ENCODE measurements around the gene TNFAIP8L1.

Gene TNFAIP8L1

DNA sequence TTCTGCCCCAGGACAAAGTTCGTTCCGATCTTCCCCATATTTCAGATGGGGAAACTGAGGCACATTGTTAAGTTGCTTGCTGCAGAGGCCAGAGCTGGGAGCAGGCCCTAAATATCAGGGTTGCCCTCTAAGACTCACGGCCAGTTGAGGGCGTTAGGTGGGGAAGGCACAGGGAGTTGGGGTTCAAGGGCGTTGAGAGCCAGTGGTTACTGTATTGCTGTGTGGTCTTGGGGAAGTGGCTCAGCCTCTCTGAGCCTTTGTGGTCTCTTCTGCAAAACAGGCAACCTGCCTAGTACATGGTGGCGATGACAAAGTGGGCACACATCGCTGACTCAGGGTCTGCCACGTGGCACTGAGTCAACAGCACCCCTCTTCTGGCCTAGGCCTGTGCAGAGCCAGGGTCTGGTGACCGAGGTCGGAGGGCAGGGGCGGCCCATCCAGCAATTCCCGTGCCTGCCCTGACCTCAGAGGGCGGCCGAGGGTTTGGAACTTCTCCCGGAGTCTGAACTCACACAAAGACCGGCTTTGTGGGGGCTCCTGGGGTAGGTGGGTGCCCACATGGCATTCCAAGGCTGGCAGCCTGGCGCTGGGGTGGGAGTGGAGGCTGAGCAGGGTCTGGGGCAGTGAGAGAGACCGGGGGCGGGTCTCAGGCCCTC lies 10.2 kb downstream of the TNFAIP8L1 start:
- no peak for DNase-seq (ENCODE audit: low read depth, low spot score)

- no peak for DNase-seq (ENCODE audit: low read depth, low spot score)
Measured at GRCh38 chr19:4650159-4650558, 10.8 kb downstream of the TNFAIP8L1 start.

DNA sequence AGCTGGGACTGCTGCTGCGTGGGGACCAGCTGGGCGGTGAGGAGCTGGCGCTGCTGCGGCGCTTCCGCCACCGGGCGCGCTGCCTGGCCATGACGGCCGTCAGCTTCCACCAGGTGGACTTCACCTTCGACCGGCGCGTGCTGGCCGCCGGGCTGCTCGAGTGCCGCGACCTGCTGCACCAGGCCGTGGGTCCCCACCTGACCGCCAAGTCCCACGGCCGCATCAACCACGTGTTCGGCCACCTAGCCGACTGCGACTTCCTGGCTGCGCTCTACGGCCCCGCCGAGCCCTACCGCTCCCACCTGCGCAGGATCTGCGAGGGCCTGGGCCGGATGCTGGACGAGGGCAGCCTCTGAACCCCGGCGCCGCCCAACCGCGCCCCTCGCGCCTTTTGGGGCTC lies 12.8 kb downstream of the TNFAIP8L1 start:
- DNase-seq (ENCODE audit: low read depth, low spot score) = no peak

DNA sequence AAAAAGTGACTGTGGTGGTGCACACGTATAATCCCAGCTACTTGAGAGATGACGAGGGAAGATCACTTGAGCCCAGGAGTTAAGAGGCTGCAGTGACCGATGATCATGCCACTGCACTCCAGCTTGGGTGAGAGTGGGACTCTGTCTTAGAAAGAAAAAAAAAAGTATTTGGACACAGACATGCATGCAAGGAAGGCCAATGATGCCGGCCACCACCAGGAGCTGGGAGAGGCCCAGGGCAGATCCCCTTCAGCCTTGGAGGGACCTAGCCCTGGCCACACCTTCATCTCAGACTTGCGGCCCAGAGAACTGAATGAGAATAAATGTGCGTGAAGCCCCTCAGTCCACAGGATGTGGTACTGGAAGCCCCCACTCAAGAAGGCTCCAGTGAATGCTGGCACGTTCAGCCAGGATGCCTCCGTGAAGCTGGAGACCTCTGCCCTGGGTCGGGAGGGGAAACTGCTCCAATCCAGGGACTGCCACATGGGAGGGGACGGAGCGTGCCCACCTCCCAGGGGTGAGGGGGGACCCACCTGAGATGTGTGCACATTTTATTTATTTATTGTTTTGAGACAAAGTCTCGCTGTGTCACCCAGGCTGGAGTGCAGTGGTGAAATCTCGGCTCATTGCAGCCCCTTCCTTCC lies 14.6 kb downstream of the TNFAIP8L1 start:
- no peak for DNase-seq (ENCODE audit: low read depth, low spot score)

DNA sequence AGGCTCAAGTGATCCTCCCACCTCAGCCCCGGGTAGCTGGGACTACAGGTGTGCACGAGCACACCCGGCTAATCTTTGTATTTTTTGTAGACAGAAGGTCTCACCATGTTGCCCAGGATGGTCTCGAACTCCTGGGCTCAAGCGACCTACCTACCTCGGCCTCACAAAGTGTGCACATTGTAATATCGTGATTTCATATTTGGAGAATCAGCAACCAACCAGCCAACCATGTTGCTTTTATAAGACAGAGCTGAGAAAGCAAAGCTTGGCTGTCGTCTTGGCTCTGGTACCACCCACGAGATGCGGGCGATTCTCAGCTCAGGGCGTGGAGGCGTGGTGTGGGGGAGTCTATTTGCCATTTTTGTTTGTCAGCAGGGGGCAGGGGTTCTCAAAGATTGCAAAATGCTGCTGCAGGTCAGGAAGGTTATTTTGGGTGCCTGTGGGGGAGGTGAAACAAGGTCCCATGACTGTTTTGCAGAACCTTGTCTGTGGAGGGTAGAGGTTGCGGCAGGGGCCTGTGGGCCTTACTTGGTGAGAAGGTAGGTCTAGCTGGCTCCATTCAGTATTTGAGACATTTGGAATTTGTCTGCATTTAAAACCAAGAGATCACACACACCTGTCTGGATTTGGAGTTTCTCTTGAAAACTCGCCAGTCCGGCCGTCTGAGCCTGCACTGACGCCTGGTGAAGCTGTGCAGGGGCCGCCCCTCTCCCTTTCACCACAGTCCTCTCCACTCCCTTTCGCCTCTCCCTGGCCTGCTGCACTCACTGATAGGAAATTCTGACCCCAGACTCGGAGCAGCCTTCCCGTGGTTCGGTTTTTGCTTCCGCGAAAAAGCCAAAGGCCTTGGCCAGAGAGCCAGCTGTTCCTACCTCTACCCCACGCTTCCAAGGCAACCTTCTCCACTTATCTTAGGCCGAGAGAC lies 15.4 kb downstream of the TNFAIP8L1 start:
- DNase-seq (ENCODE audit: low read depth, low spot score) = no peak

DNA sequence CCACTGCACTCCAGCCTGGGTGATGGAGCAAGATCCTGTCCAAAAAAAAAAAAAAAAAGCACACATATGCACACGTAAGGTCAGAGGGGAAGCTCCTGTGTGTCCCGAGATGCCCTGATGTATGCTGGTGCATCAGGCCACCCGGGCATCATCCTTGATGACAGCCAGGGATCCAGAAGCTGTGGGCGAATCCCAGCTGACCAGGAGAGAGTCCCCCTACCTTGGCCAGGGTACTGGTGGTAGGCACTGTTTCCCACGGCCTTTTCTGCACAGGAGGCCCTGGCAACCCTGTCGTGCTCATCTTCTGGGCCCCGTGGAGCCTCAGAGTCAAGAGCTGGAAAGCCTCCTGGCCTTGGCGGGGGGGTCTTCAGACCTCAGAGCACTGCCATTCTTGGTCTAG lies 16.8 kb downstream of the TNFAIP8L1 start:
- DNase-seq (ENCODE audit: low read depth, low spot score) = no peak

DNA sequence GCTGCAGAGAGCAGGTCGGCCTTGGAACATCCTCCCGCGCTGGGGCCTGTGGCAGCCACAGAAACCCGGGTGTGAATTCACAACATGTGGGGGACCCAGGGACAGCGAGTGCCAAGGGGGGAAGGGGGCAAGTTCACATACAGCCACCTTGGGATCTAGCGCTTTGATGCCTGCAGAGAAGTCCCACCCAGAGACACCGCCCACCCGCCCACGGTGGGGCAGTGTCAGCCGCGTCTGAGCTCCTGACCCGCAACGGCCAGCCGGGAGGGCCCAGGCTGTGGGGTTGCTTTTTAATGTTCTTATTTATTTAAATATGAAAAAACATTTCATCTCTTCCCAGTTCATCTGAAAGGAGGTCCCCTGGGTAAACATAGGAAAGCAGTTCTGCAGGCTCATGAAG lies 17.9 kb downstream of the TNFAIP8L1 start:
- no peak for DNase-seq (ENCODE audit: low read depth, low spot score)

DNA sequence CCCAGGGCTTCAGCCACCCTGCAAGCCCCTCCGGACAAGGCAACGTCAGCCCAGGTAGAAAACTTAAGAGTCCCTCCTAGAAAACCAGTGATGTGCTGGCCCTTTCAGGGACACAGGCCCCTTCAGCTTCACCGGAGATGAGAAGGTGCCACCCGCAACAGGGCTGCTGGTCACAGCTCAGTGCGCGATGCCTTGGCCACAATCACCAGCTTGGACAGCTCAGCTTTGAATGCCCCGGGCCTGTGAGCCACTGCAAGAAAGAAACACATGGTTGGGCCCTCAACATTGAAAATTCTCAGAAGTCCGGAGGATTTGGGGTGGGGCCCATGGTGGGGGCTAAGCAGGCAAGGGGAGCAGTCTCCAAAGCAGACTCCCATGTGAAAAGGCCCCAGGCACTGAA lies 18.5 kb downstream of the TNFAIP8L1 start:
- DNase-seq (ENCODE audit: low read depth, low spot score) = no peak

DNA sequence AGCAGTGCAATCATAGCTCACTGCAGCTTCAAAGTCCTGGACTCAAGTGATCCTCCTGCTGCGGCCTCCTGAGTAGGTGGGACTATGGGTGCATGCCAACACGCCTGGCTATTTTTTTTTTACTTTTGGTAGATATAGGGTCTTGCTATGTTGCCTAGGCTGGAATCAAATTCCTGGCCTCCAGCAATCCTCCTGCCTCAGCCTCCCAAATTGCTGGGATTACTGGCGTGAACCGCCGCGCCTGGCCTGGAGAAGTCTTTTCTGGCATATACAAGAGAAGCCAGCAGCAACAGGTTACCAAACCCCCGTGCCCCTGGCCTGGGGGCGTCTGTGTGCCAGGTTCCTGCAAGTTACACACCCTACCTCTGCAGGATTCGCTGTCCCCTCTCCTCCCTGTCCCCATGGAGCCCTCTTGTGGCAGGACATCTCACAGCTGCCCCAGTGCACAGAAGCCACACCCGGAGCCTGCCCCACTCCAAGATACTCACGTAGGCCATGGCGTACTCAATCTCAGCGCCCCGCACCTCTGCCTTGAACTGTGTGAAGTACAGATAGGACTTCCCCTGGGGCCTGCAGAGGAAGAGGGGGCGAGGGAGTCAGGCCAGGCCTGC lies 21.0 kb downstream of the TNFAIP8L1 start:
- no peak for DNase-seq (ENCODE audit: low read depth, low spot score)

- no peak for DNase-seq (ENCODE audit: low read depth, low spot score)
Measured at GRCh38 chr19:4660993-4661392, 21.7 kb downstream of the TNFAIP8L1 start.

GRCh38 chr19:4662020-4662695 lies 22.8 kb downstream of the TNFAIP8L1 start:
- DNase-seq (ENCODE audit: low read depth, low spot score) = no peak

- no peak for DNase-seq (ENCODE audit: low read depth, low spot score)
Measured at GRCh38 chr19:4662812-4663211, 23.5 kb downstream of the TNFAIP8L1 start.

- DNase-seq (ENCODE audit: low read depth, low spot score) = no peak
Measured at GRCh38 chr19:4664642-4665041, 25.3 kb downstream of the TNFAIP8L1 start.

GRCh38 chr19:4669723-4670480 lies 30.6 kb downstream of the TNFAIP8L1 start, which contains the start of gene MYDGF:
TSS of gene MYDGF (minus strand) at chr19:4670342. CDS start at chr19:4670334, 8 bp downstream.
- DNase-seq (ENCODE audit: low read depth, low spot score) = peak; percentile 85

DNA sequence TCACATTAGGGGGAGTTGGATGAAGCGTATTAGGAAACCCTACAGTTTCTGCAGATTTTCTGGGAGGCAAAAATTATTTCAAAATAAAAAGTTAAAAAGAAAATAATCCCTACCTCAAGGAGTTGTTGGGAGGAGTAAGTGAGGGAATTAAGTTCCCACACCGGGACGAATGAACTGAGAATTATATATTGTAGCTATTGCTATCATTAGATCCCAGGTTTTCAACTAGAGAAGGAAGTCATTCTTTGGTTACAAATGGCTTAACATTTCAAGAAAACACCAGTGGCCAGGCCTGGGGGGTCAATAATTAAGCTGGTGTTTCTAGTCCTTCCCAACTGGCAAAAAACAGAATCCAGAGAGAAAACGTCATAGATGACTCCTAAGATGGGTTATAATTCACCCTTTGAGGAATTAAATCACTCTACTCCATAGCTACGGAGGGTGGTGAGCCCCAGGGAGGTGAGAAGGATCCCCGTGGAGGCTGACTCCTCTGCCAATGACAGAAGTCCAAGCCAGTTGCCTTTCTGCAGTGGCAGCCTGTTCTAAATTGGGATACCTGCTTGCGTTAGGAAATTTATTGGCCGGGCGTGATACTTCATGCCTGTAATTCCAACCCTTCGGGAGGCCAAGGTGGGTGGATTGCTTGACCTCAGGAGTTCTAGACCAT lies 32.0 kb downstream of the TNFAIP8L1 start:
- DNase-seq (ENCODE audit: low read depth, low spot score) = no peak

- DNase-seq (ENCODE audit: low read depth, low spot score) = no peak
Measured at GRCh38 chr19:4673216-4673615, 33.9 kb downstream of the TNFAIP8L1 start.

GRCh38 chr19:4673726-4674125 lies 34.4 kb downstream of the TNFAIP8L1 start:
- no peak for DNase-seq (ENCODE audit: low read depth, low spot score)

- DNase-seq (ENCODE audit: low read depth, low spot score) = no peak
Measured at GRCh38 chr19:4675346-4675745, 36.0 kb downstream of the TNFAIP8L1 start.

DNA sequence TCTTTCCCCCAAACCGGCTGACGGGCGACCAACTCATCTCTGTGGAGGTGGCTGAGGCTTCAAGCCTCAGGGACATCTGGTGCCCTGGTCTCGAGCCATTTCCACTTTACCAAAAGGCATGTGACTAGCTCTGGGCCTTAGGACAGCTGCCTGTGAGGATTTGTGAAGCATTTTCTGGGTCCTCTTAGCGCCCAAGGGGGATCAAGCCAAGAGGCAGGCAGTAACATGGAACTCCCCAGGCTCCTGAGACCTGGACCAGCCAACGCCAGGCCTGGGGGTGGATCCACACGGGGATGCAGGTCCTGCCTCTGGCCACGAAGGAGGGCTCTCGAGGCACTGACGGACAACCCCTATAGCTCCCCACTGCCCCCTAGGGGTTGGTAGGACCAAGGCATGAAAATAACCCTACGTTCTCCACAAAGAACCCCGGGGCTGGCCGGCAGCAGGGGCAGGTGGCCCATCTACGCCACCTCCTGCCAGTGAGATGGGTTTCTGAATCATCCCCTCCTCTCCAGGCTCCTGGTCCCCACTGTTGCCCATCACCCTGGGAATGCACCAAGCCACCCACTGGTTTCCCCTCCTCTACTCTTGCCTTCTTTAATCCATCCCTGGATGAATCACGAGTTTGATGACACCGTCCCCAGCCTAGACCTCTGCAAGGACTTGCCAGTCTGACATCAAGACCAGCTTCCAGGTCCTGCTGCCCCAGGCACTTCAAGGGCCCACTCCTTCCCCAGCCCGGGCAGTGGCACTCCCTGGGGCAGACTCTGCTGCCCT lies 37.8 kb downstream of the TNFAIP8L1 start:
- DNase-seq (ENCODE audit: low read depth, low spot score) = no peak

All from activated naive CD8-positive, alpha-beta T cell treated with anti-CD3 and anti-CD28 coated beads, Interleukin-2, amount 50 U/mL, for 16 hours (primary cell).